Measurements from ENCODE around the gene RBM10.

The RBM10 gene

GRCh38 chrX:47198026-47198686 lies 53.1 kb downstream of the RBM10 start:
- ATAC-seq (no peak), DNase-seq (no peak)

- DNase-seq (no peak), ATAC-seq (no peak)
Measured at GRCh38 chrX:47198687-47199080, 53.7 kb downstream of the RBM10 start.

- ATAC-seq: no peak
- DNase-seq: no peak
Measured at GRCh38 chrX:47199286-47199685, 54.3 kb downstream of the RBM10 start.

GRCh38 chrX:47200385-47201150 lies 55.5 kb downstream of the RBM10 start:
- ATAC-seq (no peak), DNase-seq (no peak)

- ATAC-seq (no peak), DNase-seq (no peak)
Measured at GRCh38 chrX:47201345-47201944, 56.4 kb downstream of the RBM10 start.

- no peak for ATAC-seq
- DNase-seq: no peak
Measured at GRCh38 chrX:47202316-47202715, 57.3 kb downstream of the RBM10 start.

GRCh38 chrX:47202877-47203276 lies 57.9 kb downstream of the RBM10 start:
- ATAC-seq: no peak
- no peak for DNase-seq

- DNase-seq (no peak), ATAC-seq (no peak)
Measured at GRCh38 chrX:47204970-47205369, 59.9 kb downstream of the RBM10 start.

GRCh38 chrX:47206316-47206715 lies 61.3 kb downstream of the RBM10 start:
- no peak for ATAC-seq

GRCh38 chrX:47208108-47208507 lies 63.1 kb downstream of the RBM10 start:
- no peak for DNase-seq
- ATAC-seq: no peak

More at GRCh38 chrX:47206316-47206715, 61.3 kb downstream of the RBM10 start:
- DNase-seq: no peak

GRCh38 chrX:47209508-47210238 lies 64.7 kb downstream of the RBM10 start:
- DNase-seq (no peak), ATAC-seq (no peak)

GRCh38 chrX:47210661-47211425 lies 65.8 kb downstream of the RBM10 start:
- no peak for ATAC-seq
- DNase-seq: no peak

GRCh38 chrX:47212381-47213293 lies 67.6 kb downstream of the RBM10 start:
- ATAC-seq (no peak), DNase-seq (no peak)

- no peak for DNase-seq
- ATAC-seq: no peak
Measured at GRCh38 chrX:47214435-47215077, 69.5 kb downstream of the RBM10 start.

GRCh38 chrX:47215291-47215900 lies 70.4 kb downstream of the RBM10 start:
- ATAC-seq: no peak
- no peak for DNase-seq

GRCh38 chrX:47216393-47216925 lies 71.4 kb downstream of the RBM10 start:
- DNase-seq (no peak), ATAC-seq (no peak)

- ATAC-seq: peak; percentile 32
- peak; percentile 17 for DNase-seq
Measured at GRCh38 chrX:47217121-47217851, 72.3 kb downstream of the RBM10 start.

GRCh38 chrX:47217852-47218279 lies 72.8 kb downstream of the RBM10 start:
- peak; percentile 88 for ATAC-seq

More at GRCh38 chrX:47217852-47218279, 72.8 kb downstream of the RBM10 start:
- DNase-seq: peak; percentile 91

Measured in stimulated activated naive CD8-positive, alpha-beta T cell treated with anti-CD3 and anti-CD28 coated beads, Interleukin-15, Interleukin-2, amounts not matched to agents 100 U/mL and 50 U/mL, for 24 hours (primary cell).